K562 (cell line): ENCODE results near the gene RITA1. TPM values are rescaled to one million over a fixed set of nuclear protein-coding genes. Genes with fewer than 3 reads are reported as not detected.

Experiments
- CBX8 ChIP-seq: fragments of 200-600 bp; sonication (generic); IDR thresholded peaks from 2 replicates; pipeline ENCODE4 v1.6.1; 2012; ENCODE audit warnings: borderline replicate concordance, mixed run types, low read depth, mild to moderate bottlenecking, moderate library complexity, mixed read lengths, low read length, control low read depth, inconsistent platforms; ENCODE audit not compliant: poor library complexity, severe bottlenecking; ENCODE audit errors: extremely low read depth
- EGR1 ChIP-seq: fragments of 450-650 bp; conservative IDR thresholded peaks from 2 replicates; pipeline ENCODE4 v1.6.1; 2017; ENCODE audit warnings: mild to moderate bottlenecking
- ESRRA ChIP-seq: fragments of 450-650 bp; IDR thresholded peaks from 2 replicates; pipeline ENCODE4 v1.6.1; 2014; ENCODE audit warnings: low read depth, mild to moderate bottlenecking, moderate library complexity, borderline replicate concordance
- ETV5 ChIP-seq: sonication (generic); formaldehyde crosslinking; IDR thresholded peaks from 2 replicates; pipeline ENCODE4 v1.4.0; 2020; ENCODE audit warnings: low read depth, mild to moderate bottlenecking, missing genetic modification reagents
- HNRNPL ChIP-seq: fragments of 200-400 bp; formaldehyde crosslinking; IDR thresholded peaks from 2 replicates; pipeline ENCODE4 v1.6.1; 2017; ENCODE audit warnings: low read depth, mild to moderate bottlenecking, low read length
- JUN ChIP-seq, 2 experiments: sonication (generic) in 1 of 2; formaldehyde crosslinking in 1 of 2; IDR thresholded peaks; 2 replicates each; pipeline versions ENCODE4 v1.6.1 to v1.8.0; 2012 to 2022; ENCODE audit warnings: borderline replicate concordance in 2 of 2, mild to moderate bottlenecking in 2 of 2, improper control_type of control experiment in 1 of 2, low read depth in 1 of 2, low read length in 1 of 2, missing genetic modification reagents in 1 of 2
- KDM1A ChIP-seq, 2 experiments: fragments of 450-650 bp; IDR thresholded peaks; 2 replicates each; pipeline ENCODE4 v1.6.1; 2016; ENCODE audit warnings: mild to moderate bottlenecking in 2 of 2
- L3MBTL2 ChIP-seq: fragments of 450-650 bp; IDR thresholded peaks from 2 replicates; pipeline ENCODE4 v1.6.1; 2016; ENCODE audit warnings: mild to moderate bottlenecking, moderate library complexity
- NR2C2 ChIP-seq, 2 experiments: fragments of 200-800 bp in 1 of 2; sonication (Bioruptor generic) in 1 of 2; sonication (generic) in 1 of 2; formaldehyde crosslinking in 1 of 2; IDR thresholded peaks; 2 replicates each; pipeline versions ENCODE4 v1.6.1 to v1.8.0; 2016 to 2022; ENCODE audit warnings: mild to moderate bottlenecking in 1 of 2, missing compliant biosample characterization in 1 of 2, missing genetic modification characterization in 1 of 2, missing genetic modification reagents in 1 of 2
- PHB ChIP-seq: fragments of 250-450 bp; sonication (Bioruptor Pico); IDR thresholded peaks from 2 replicates; pipeline ENCODE4 v1.5.0; 2021
- PPARD ChIP-seq: fragments of 250-450 bp; sonication (Bioruptor Pico); IDR thresholded peaks from 2 replicates; pipeline ENCODE4 v1.8.0; 2022; ENCODE audit warnings: inconsistent platforms, mild to moderate bottlenecking, moderate library complexity
- RBM25 ChIP-seq: fragments of 200-400 bp; formaldehyde crosslinking; IDR thresholded peaks from 2 replicates; pipeline ENCODE4 v1.6.1; 2018; ENCODE audit warnings: low read length, low read depth, moderate library complexity; ENCODE audit not compliant: severe bottlenecking
- SIN3A ChIP-seq, 2 experiments: fragments of 150-350 bp in 1 of 2; IDR thresholded peaks; 2 replicates each; pipeline ENCODE4 v1.6.1; 2011 to 2016; ENCODE audit warnings: borderline replicate concordance in 2 of 2, low read depth in 2 of 2, low read length in 2 of 2, mild to moderate bottlenecking in 2 of 2, moderate library complexity in 2 of 2; ENCODE audit not compliant: control insufficient read depth in 1 of 2
- SPI1 ChIP-seq: IDR thresholded peaks from 2 replicates; pipeline ENCODE4 v1.6.1; 2011; ENCODE audit warnings: low read depth, low read length, control low read depth, borderline replicate concordance
- TCF7L2 ChIP-seq: fragments of 150-350 bp; IDR thresholded peaks from 2 replicates; pipeline ENCODE4 v1.6.1; 2016; ENCODE audit warnings: low read depth, mild to moderate bottlenecking, low read length, moderate library complexity
- ZFP36 ChIP-seq: fragments of 150-350 bp; IDR thresholded peaks from 2 replicates; pipeline ENCODE4 v1.6.1; 2018; ENCODE audit warnings: low read length, low read depth; ENCODE audit not compliant: partially characterized antibody
- ZFX ChIP-seq: sonication (generic); formaldehyde crosslinking; IDR thresholded peaks from 2 replicates; pipeline ENCODE4 v1.8.0; 2022; ENCODE audit warnings: mild to moderate bottlenecking, missing genetic modification reagents, moderate library complexity
- ZNF57 ChIP-seq: fragments of 450-650 bp; formaldehyde crosslinking; IDR thresholded peaks from 2 replicates; pipeline ENCODE4 v1.4.0; 2020; ENCODE audit warnings: mild to moderate bottlenecking, moderate library complexity
- ZSCAN29 ChIP-seq: fragments of 450-650 bp; IDR thresholded peaks from 2 replicates; pipeline ENCODE4 v1.6.1; 2017
- polyA plus RNA-seq, 8 experiments: library from polyadenylated mRNA; depleted of rRNA in 4 of 8; stranded (reverse) in 5 of 8; unstranded in 3 of 8; fragments of >200 nt; fragmentation: Nextera tagmentation in 2 of 8; fragmentation: Illumina TruSeq in 1 of 8; extraction: Ambion mirVana in 2 of 8; extraction: Trizol in 1 of 8; gene quantifications; 2 replicates each; pipeline versions ENCODE4 v1.2.1 to v1.2.3, GENCODE V29; 2011 to 2014; ENCODE audit warnings: inconsistent platforms in 1 of 8, missing spikeins in 1 of 8
- total RNA-seq, 7 experiments: library from RNA; depleted of rRNA in 6 of 7; stranded (reverse); fragments of >200 nt in 6 of 7; fragmentation: Illumina TruSeq in 2 of 7; extraction: Trizol in 2 of 7; gene quantifications; 2 replicates each; pipeline versions ENCODE4 v1.2.1 to v1.2.3, GENCODE V29; 2011 to 2021; ENCODE audit warnings: low replicate concordance in 1 of 7
- TF ChIP-seq, protein P1 (sequence below): fragments of 250-450 bp; sonication (Bioruptor Pico); IDR thresholded peaks from 2 replicates; pipeline ENCODE4 v1.9.0; 2021; ENCODE audit warnings: mild to moderate bottlenecking, inconsistent platforms
- TF ChIP-seq, protein P2 (sequence below): IDR thresholded peaks from 2 replicates; pipeline ENCODE4 v1.6.1; 2016; ENCODE audit warnings: missing genetic modification characterization, missing compliant biosample characterization
- TF ChIP-seq, protein P3 (sequence below): fragments of 250-450 bp; sonication (Bioruptor Pico); IDR thresholded peaks from 2 replicates; pipeline ENCODE4 v1.8.0; 2021; ENCODE audit warnings: borderline replicate concordance, mild to moderate bottlenecking, moderate library complexity; ENCODE audit not compliant: poor library complexity, severe bottlenecking
- TF ChIP-seq, protein P4 (sequence below): fragments of 250-450 bp; sonication (Bioruptor Pico); IDR thresholded peaks from 2 replicates; pipeline ENCODE4 v1.8.0; 2021; ENCODE audit warnings: moderate library complexity, mild to moderate bottlenecking, inconsistent platforms

RITA1 gene
- total and polyA plus RNA-seq, 9 of the 15 experiments (the other 6 are each of a cell fraction or from before 2014, with no cell fraction given), result 2.8 to 40.4 (median 18.0) TPM

DNA sequence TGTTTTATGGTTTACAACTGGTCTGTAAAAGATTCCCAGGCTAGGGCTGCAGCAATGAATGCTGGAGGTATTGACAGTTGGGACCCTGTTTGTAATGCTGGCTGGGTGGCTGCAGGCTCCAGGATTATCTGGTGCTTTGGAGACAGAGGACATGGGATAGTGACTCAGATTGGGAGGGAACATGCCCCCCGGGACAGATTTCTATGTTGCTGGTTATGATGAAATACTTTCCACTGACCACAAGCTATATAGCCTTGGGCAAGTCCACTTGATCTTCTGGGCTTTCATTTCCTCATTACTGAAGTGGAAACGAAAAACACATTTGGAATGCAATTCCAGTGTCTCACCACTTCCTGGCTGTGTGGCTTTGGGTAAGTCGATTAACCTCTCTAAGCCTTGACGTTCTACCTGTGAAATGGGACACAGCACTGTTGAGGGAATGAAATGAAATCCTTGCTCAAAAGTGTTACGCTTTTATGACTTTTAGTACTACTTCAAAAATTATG, 29.4 kb downstream of the RITA1 start (continued):
- TF ChIP-seq, protein P1, sequence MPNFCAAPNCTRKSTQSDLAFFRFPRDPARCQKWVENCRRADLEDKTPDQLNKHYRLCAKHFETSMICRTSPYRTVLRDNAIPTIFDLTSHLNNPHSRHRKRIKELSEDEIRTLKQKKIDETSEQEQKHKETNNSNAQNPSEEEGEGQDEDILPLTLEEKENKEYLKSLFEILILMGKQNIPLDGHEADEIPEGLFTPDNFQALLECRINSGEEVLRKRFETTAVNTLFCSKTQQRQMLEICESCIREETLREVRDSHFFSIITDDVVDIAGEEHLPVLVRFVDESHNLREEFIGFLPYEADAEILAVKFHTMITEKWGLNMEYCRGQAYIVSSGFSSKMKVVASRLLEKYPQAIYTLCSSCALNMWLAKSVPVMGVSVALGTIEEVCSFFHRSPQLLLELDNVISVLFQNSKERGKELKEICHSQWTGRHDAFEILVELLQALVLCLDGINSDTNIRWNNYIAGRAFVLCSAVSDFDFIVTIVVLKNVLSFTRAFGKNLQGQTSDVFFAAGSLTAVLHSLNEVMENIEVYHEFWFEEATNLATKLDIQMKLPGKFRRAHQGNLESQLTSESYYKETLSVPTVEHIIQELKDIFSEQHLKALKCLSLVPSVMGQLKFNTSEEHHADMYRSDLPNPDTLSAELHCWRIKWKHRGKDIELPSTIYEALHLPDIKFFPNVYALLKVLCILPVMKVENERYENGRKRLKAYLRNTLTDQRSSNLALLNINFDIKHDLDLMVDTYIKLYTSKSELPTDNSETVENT, result no peak
- TF ChIP-seq PPARD (CRISPR knock-in tag) (no peak), HNRNPL (no peak), KDM1A (IDR thresholded peaks at IDR 0.05) (peak in 1 of 2 experiments; percentile 38; a peak in 2 of 4 replicates), ZNF57 (CRISPR knock-in tag) (no peak), SIN3A (IDR thresholded peaks at IDR 0.05; ENCODE audit: borderline replicate concordance in 2 of 2, control insufficient read depth in 1 of 2, low read depth in 2 of 2, low read length in 2 of 2) (no peak), SPI1 (0 out of 2 replicates have a peak, but pooled peaks have one; percentile 33), EGR1 (no peak), ETV5 (no peak), CBX8 (no peak), L3MBTL2 (no peak), ZSCAN29 (no peak), ESRRA (peak; percentile 66; the same call in 1 of the 2 replicates), JUN (IDR thresholded peaks at IDR 0.05; ENCODE audit: borderline replicate concordance, low read depth, low read length) (0 out of 2 replicates have a peak, but pooled peaks have one; percentile 48), JUN (CRISPR knock-in tag; IDR thresholded peaks at IDR 0.05; ENCODE audit: borderline replicate concordance) (no peak), RBM25 (peak; percentile 77), ZFP36 (peak; percentile 87), PHB (CRISPR knock-in tag) (no peak), NR2C2 (CRISPR knock-in tag; IDR thresholded peaks at IDR 0.05) (no peak), NR2C2 (tag; IDR thresholded peaks at IDR 0.05) (peak; percentile 49; the same call in 1 of the 2 replicates), TCF7L2 (no peak), ZFX (CRISPR knock-in tag) (no peak)
- TF ChIP-seq, protein P2, sequence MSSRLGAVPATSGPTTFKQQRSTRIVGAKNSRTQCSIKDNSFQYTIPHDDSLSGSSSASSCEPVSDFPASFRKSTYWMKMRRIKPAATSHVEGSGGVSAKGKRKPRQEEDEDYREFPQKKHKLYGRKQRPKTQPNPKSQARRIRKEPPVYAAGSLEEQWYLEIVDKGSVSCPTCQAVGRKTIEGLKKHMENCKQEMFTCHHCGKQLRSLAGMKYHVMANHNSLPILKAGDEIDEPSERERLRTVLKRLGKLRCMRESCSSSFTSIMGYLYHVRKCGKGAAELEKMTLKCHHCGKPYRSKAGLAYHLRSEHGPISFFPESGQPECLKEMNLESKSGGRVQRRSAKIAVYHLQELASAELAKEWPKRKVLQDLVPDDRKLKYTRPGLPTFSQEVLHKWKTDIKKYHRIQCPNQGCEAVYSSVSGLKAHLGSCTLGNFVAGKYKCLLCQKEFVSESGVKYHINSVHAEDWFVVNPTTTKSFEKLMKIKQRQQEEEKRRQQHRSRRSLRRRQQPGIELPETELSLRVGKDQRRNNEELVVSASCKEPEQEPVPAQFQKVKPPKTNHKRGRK, result no peak
- TF ChIP-seq, protein P3, sequence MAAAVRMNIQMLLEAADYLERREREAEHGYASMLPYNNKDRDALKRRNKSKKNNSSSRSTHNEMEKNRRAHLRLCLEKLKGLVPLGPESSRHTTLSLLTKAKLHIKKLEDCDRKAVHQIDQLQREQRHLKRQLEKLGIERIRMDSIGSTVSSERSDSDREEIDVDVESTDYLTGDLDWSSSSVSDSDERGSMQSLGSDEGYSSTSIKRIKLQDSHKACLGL (CRISPR knock-in tag), result no peak
- TF ChIP-seq, protein P4, sequence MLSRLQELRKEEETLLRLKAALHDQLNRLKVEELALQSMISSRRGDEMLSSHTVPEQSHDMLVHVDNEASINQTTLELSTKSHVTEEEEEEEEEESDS (CRISPR knock-in tag), result no peak
